Activated CD8-positive, alpha-beta T cell treated with anti-CD3 and anti-CD28 coated beads, Interleukin-2, amount 10 ng/mL, durations not matched to agents 7 days and 5 days (primary cell): Measurements from ENCODE around the gene TNS4. TPM values are rescaled to one million over a fixed set of nuclear protein-coding genes. Genes with fewer than 3 reads are reported as not detected.

Experiments used
- ATAC-seq: fragments of 150-1000 bp; cut with Tn5 transposase; one replicate; pipeline ENCODE4 v1.10.0; 2021; ENCODE audit warnings: moderate library complexity
- CTCF ChIA-PET: fragments of 350-600 bp; sonication (Branson Sonifier 250); formaldehyde crosslinking; loops from one replicate; lab custom pipeline; 2021; ENCODE audit warnings: antibody characterized with exemption; lab: Charles Lee
- POLR2A ChIA-PET: fragments of 350-600 bp; sonication (Branson Sonifier 250); formaldehyde crosslinking; loops from one replicate; lab custom pipeline; 2021; ENCODE audit warnings: antibody characterized with exemption; lab: Charles Lee
- DNase-seq: peaks from one replicate; pipeline ENCODE4 v3.0.0-alpha.2; 2020
- H3K27ac Mint-ChIP-seq: one replicate; pipeline ENCODE4 v1.8.0; 2021; ENCODE audit warnings: mild to moderate bottlenecking, mixed read lengths
- H3K27me3 Mint-ChIP-seq: one replicate; pipeline ENCODE4 v1.8.0; 2021; ENCODE audit warnings: low read depth, mixed read lengths
- H3K36me3 Mint-ChIP-seq: one replicate; pipeline ENCODE4 v1.8.0; 2021; ENCODE audit warnings: low read depth, mixed read lengths
- H3K4me1 Mint-ChIP-seq: one replicate; pipeline ENCODE4 v1.8.0; 2021; ENCODE audit warnings: low read depth, mixed read lengths
- H3K4me3 Mint-ChIP-seq: one replicate; pipeline ENCODE4 v1.8.0; 2021; ENCODE audit warnings: mild to moderate bottlenecking, mixed read lengths
- H3K9me3 Mint-ChIP-seq: one replicate; pipeline ENCODE4 v1.8.0; 2022; ENCODE audit warnings: mixed read lengths; ENCODE audit not compliant: insufficient read depth
- total RNA-seq, 2 experiments: library from RNA; stranded (reverse); gene quantifications; one replicate each; pipeline ENCODE4 v1.2.3, GENCODE V29; 2021

The TNS4 gene
- total RNA-seq, 2 experiments from 2014 or later, result 8.4 to 9.0 TPM

DNA sequence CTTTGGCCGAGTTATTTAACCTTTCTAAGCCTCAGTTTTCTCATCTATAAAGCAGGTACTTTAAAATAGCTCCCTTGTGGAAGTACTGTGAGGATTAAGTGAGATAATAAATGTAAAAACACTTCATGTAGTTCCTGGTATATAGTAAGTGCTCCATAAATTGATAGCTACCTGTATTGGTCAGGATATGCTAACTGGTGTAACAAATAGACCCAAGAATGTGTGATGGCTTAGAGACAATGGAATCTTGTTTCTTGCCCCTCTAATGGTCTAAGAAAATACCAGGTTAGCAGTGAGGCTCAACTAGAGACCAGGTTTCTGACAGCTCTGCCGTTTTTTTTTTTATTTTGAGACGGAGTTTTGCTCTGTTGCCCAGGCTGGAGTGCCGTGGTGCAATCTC is 34.0 kb upstream of the TNS4 start:
- DNase-seq, result no peak
- H3K9me3 Mint-ChIP-seq, result no peaks in the 10 kb centered on the region
- POLR2A ChIA-PET, result interaction anchor here (1.0 to 19.8 kb wide), 4 partner anchors 12 to 171 kb away, joined by 4 to 328 read pairs (median 6); partner anchors contain the start of genes CCR7 and GJD3
- H3K36me3 Mint-ChIP-seq, result peaks cover 4% of the 10 kb centered on the region
- no peaks in the 10 kb centered on the region for H3K27me3 Mint-ChIP-seq
- no peak overlapping the region for H3K4me3 Mint-ChIP-seq
- no peak overlapping the region for H3K27ac Mint-ChIP-seq
- ATAC-seq, result no peak
- H3K4me1 Mint-ChIP-seq, result peaks cover 100% of the 10 kb centered on the region
- CTCF ChIA-PET, result interaction anchor here (0.9 to 26.8 kb wide), 10 partner anchors 18 to 1127 kb away, joined by 3 to 618 read pairs (median 70); partner anchors contain the start of genes CCR7, GJD3, IGFBP4 and TOP2A

DNA sequence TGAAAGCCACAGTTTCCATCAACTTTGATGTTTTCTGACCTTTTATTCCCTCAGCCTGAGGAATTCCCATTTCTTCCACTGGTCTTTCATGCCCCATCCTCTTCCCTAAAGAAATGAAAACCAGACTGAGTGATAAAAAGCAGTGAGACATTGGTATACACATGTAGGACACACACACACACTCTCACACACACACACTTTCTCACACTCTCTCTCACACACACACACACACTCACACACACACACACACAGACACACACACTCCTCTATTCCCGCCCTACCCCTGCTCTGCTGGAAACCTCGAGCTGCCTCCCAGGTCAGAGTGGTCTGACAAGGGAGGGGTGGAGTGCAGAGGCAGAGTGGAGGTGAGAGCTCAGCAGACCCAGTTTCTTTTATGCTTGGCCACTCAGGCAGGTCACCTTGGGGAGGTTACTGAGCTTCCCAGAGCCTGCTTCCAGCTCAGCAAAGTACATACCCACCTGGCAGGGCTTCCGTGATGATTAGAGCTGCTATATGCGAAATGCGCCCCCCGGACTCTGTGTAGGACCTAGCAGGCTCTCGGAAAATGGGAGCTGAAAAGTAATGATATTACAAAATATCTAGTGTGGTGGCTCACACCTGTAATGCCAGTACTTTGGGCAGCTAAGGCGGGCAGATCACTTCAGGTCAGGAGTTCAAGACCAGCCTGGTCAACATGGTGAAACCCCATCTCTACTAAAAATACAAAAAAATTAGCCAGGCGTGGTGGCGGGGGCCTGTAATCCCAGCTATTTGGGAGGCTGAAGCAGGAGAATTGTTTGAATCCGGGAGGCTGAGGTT is 33.2 kb upstream of the TNS4 start:
- Mint-ChIP-seq H3K36me3 (peaks cover 7% of the 10 kb centered on the region), H3K4me1 (peaks cover 99% of the 10 kb centered on the region), H3K9me3 (no peaks in the 10 kb centered on the region), H3K4me3 (no peak overlapping the region), H3K27me3 (no peaks in the 10 kb centered on the region), H3K27ac (peak overlapping the region; percentile 92)
- POLR2A ChIA-PET, result interaction anchor here (0.7 to 19.8 kb wide), 11 partner anchors 8 to 170 kb away, joined by 4 to 328 read pairs (median 7); partner anchors contain the start of genes CCR7, GJD3 and TOP2A
- DNase-seq (no peak), ATAC-seq (no peak)
- CTCF ChIA-PET, result interaction anchor here (0.8 to 26.8 kb wide), 23 partner anchors 7 to 1128 kb away, joined by 3 to 618 read pairs (median 18); partner anchors contain the start of genes CCR7, GJD3, IGFBP4 and TOP2A

DNA sequence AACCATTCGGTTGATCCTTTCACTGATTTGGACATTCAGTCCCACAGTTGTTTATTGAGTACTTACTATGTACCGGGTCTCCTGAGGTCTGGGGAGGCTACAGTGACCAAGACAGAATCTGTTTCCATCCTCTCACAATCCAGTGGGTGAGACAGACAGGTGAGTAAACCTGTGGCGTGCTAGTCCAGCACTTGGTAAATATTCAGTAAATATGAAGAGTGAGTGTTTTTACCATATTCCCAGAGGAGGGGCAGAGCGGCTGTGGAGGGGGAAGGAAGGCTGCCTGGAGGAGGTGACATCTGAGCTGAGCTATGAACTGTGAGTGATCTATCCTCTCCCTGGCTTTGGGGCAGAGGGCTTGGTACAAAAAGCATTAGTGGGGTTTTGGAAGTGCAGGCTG is 32.5 kb upstream of the TNS4 start:
- DNase-seq, result no peak
- H3K4me3 Mint-ChIP-seq, result peak overlapping the region; percentile 57
- peaks cover 7% of the 10 kb centered on the region for H3K36me3 Mint-ChIP-seq
- H3K27me3 Mint-ChIP-seq, result no peaks in the 10 kb centered on the region
- peaks cover 96% of the 10 kb centered on the region for H3K4me1 Mint-ChIP-seq
- POLR2A ChIA-PET, result interaction anchor here (0.7 to 19.8 kb wide), 19 partner anchors 9 to 176 kb away, joined by 3 to 328 read pairs (median 7); partner anchors contain the start of genes CCR7 and TOP2A
- H3K9me3 Mint-ChIP-seq, result no peaks in the 10 kb centered on the region
- CTCF ChIA-PET, result interaction anchor here (0.7 to 26.8 kb wide), 40 partner anchors 8 to 332 kb away, joined by 3 to 618 read pairs (median 9); partner anchors contain the start of genes CCR7, GJD3, IGFBP4 and TOP2A
- ATAC-seq, result peak; percentile 5
- H3K27ac Mint-ChIP-seq, result peak overlapping the region; percentile 92

DNA sequence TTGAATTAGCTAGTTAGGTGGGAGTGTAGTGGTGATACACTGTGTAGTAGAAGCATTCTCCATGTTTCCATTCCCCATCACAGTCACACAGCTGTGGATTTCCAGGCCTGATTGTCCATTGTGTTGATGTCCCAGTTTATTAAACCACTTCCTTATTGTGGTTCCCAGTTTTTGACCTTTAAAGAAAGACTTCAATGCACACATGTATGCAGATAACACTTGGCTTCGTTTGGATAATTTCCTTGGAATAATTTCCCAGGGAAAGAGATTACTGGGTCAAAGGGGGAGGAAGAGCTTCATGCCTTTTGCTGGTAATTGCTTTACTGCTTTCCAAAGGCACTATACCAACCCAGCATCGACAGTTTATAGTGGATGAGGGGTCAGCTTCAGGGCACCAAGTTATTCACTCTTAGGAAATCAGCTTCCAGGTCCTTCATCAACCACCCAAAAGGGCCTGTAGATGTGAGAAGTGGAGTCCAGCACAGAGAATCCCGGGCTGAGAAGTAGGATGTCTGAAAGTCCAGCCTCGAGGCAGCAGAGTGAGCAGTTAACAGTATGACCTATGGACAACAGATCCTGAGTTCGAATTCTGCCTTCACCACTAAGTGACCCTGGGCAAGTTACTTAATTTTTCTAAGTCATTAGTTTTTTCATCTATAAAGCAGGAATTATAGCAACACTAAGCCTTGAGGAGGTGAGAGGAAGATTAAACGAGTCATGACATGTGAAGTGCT is 31.3 kb upstream of the TNS4 start:
- Mint-ChIP-seq H3K27ac (peak overlapping the region; percentile 92), H3K36me3 (peaks cover 8% of the 10 kb centered on the region), H3K4me3 (no peak overlapping the region), H3K27me3 (no peaks in the 10 kb centered on the region), H3K4me1 (peaks cover 96% of the 10 kb centered on the region), H3K9me3 (no peaks in the 10 kb centered on the region)
- ChIA-PET POLR2A (interaction anchor here (0.5 to 19.8 kb wide), 26 partner anchors 10 to 520 kb away, joined by 3 to 328 read pairs (median 4); partner anchors contain the start of genes CCR7 and TOP2A), CTCF (interaction anchor here (0.6 to 26.8 kb wide), 57 partner anchors 9 to 331 kb away, joined by 3 to 618 read pairs (median 6); partner anchors contain the start of genes CCR7, GJD3, IGFBP4 and TNS4)
- ATAC-seq (no peak), DNase-seq (no peak)

DNA sequence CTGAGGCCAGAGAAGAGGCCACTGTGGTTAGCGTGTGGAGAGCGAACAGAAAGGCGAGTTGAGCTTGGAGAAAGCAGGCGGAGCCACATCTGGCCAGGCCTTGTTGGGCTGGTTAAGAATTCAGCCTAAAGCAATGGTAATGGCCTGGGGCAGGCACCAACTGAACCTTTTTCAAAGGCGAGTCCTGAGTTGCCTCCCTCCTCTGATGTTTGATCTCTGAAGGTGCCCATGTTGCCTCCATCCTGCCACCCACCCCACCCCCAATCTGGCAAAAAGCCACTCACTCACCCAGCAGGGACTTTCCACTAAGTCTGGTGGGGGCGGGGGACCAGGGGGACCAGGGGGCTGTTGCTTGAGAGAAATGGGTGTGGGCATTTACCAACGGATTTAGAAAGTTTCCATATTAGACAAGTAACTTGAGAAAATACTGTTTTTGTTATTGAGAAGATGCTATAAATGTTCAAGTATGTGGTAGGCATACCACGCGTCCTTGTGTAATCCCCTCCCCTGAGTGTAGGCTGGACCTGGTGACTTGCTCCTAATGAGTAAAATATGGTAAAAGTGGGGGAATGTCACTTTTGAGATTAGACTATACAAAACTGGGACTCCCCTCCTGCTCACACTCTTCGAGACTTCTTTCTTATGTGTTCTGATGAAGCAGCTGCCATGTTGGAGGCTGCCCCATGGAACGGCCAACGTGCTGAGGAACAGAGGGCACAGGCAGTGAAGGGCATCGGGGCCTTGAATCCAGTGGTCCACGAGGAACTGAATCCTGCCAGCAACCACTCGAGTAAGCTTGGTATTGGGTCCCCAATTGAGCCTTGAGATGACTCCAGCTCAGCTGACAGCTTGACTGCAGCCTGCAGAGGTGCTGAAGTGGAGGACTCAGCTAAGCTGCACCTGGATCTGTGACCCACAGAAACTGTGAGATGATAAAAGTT is 29.9 kb upstream of the TNS4 start:
- Mint-ChIP-seq H3K27ac (peak overlapping the region; percentile 92), H3K27me3 (no peaks in the 10 kb centered on the region), H3K36me3 (peaks cover 18% of the 10 kb centered on the region), H3K9me3 (peaks cover 4% of the 10 kb centered on the region), H3K4me1 (peaks cover 91% of the 10 kb centered on the region), H3K4me3 (no peak overlapping the region)
- ChIA-PET CTCF (interaction anchor here (0.7 to 26.8 kb wide), 39 partner anchors 8 to 242 kb away, joined by 3 to 618 read pairs (median 11); partner anchors contain the start of genes CCR7, GJD3, IGFBP4 and TNS4), POLR2A (interaction anchor here (0.9 to 19.8 kb wide), 17 partner anchors 8 to 243 kb away, joined by 3 to 328 read pairs (median 5); partner anchors contain the start of genes CCR7, CDC6 and TOP2A)
- ATAC-seq (no peak), DNase-seq (no peak)

DNA sequence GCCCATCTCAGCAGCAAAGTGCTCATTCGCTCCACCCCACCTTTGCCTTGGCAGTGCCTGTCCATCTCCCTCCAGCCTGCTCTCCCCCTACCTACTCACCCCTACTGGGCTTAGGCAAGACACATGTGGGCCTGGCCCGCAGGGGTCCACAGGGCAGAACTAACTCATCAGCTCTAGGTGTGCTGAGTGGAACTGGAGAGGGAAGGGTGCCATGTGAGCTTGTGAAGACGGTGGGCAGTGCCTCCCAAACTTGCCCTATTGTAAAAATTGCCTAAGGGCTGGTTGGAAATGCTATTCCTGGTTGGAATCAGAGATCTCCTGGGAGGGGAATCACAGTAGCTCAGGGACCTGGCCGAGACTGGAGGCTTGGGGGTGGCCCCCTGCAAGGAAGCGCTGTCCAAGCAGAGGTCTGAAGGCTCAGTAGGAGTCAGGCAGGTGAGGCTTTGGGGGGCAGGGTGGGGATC is 29.1 kb upstream of the TNS4 start:
- DNase-seq (no peak), ATAC-seq (no peak)
- peak overlapping the region; percentile 92 for H3K27ac Mint-ChIP-seq
- no peaks in the 10 kb centered on the region for H3K27me3 Mint-ChIP-seq
- peaks cover 83% of the 10 kb centered on the region for H3K4me1 Mint-ChIP-seq
- H3K4me3 Mint-ChIP-seq, result no peak overlapping the region
- peaks cover 25% of the 10 kb centered on the region for H3K36me3 Mint-ChIP-seq
- peaks cover 11% of the 10 kb centered on the region for H3K9me3 Mint-ChIP-seq
- ChIA-PET CTCF (interaction anchor here (0.6 to 26.8 kb wide), 11 partner anchors 10 to 1068 kb away, joined by 3 to 618 read pairs (median 50); partner anchors contain the start of genes CCR7, GJD3 and IGFBP4), POLR2A (interaction anchor here (1.0 to 19.8 kb wide), 5 partner anchors 8 to 50 kb away, joined by 3 to 328 read pairs (median 32); partner anchors contain the start of gene CCR7)

DNA sequence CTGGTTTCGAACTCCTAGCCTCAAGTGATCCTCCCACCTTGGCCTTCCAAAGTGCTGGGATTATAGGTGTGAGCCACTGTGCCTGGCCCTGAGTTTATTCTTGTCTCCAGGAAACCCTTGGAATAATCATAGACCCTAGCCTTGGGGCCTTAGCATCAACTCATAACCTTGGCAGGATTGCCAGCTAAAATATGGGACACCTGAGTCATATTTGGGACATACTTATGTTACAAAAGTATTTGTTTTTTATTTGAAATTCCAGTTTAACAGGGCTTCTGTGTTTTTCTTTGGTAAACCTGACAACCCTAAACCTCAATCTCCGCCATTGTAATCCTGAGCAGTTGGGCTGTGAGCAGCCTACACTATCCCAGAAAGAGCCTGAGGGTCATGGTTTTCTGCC is 28.6 kb upstream of the TNS4 start:
- no peaks in the 10 kb centered on the region for H3K27me3 Mint-ChIP-seq
- ATAC-seq (no peak), DNase-seq (no peak)
- H3K4me3 Mint-ChIP-seq, result no peak overlapping the region
- ChIA-PET POLR2A (interaction anchor here (1.2 to 19.8 kb wide), 5 partner anchors 7 to 49 kb away, joined by 3 to 328 read pairs (median 32); partner anchors contain the start of gene CCR7), CTCF (interaction anchor here (0.6 to 26.8 kb wide), 8 partner anchors 9 to 1068 kb away, joined by 3 to 618 read pairs (median 56); partner anchors contain the start of genes CCR7 and GJD3)
- H3K9me3 Mint-ChIP-seq, result peaks cover 17% of the 10 kb centered on the region
- H3K4me1 Mint-ChIP-seq, result peaks cover 77% of the 10 kb centered on the region
- peak overlapping the region; percentile 92 for H3K27ac Mint-ChIP-seq
- peaks cover 31% of the 10 kb centered on the region for H3K36me3 Mint-ChIP-seq

DNA sequence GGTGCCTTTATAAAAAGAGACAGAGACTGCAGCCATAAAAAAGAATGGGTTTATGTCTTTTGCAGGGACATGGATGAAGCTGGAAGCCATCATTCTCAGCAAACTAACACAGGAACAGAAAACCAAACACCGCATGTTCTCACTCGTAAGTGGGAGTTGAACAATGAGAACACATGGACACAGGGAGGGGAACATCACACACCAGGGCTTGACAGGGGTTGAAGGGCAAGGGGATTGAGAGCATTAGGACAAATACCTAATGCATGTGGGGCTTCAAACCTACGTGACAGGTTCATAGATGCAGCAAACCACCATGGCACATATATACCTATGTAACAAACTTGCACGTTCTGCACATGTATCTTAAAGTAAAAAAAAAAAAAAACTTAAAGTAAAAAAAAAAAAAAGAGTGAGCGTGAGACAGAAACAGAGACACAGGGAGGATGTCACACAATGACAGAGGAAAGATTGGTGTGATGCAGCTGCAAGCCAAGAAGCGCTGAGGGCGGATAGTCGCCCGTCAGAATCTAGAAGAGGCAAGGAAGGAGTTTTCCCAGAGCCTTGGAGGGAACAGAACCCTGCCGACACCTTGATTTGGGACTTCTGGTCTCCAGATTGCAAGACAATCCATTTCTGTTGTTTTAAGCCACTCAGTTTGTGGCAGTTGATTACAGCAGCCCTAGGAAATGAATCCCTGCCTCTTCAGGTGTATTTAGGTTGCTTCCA is 27.4 kb upstream of the TNS4 start:
- DNase-seq, result no peak
- ChIA-PET CTCF (interaction anchor here (1.2 to 26.8 kb wide), 3 partner anchors 18 to 52 kb away, joined by 3 to 618 read pairs (median 10); partner anchors contain the start of gene CCR7), POLR2A (interaction anchor here (0.6 to 5.0 kb wide), 11 partner anchors 10 to 400 kb away, joined by 3 to 58 read pairs (median 3); partner anchors contain the start of gene TOP2A)
- H3K27me3 Mint-ChIP-seq, result no peaks in the 10 kb centered on the region
- no peak for ATAC-seq
- peaks cover 66% of the 10 kb centered on the region for H3K4me1 Mint-ChIP-seq
- H3K9me3 Mint-ChIP-seq, result peaks cover 28% of the 10 kb centered on the region
- peak overlapping the region; percentile 74 for H3K27ac Mint-ChIP-seq
- peaks cover 42% of the 10 kb centered on the region for H3K36me3 Mint-ChIP-seq
- no peak overlapping the region for H3K4me3 Mint-ChIP-seq

DNA sequence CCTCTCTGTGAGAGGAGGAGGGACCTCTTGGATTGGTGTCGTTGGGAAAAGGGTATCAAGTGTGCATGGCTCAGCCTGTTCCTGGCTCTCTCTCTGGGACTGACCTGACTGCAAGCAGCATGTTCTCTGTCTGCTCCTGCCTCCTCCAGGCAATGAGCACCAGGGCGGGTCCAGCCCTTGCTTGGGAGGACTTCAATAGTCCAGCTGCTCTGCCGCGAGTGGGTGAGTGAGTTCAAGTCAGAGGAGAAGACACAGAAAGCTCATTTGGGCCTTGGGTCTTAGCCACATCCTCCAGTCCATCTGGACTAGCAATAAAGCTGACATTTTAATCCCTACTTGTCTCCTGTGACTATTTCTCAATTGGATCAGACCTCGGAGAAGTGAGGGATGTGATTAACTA is 25.2 kb upstream of the TNS4 start:
- DNase-seq, result no peak
- H3K4me3 Mint-ChIP-seq, result no peak overlapping the region
- H3K4me1 Mint-ChIP-seq, result peaks cover 54% of the 10 kb centered on the region
- POLR2A ChIA-PET, result interaction anchor here (1.1 to 1.4 kb wide), 2 partner anchors 9 to 164 kb away, joined by 3 to 5 read pairs; no protein-coding TSS in a partner anchor
- no peaks in the 10 kb centered on the region for H3K27me3 Mint-ChIP-seq
- peaks cover 32% of the 10 kb centered on the region for H3K9me3 Mint-ChIP-seq
- ATAC-seq, result no peak
- H3K36me3 Mint-ChIP-seq, result peaks cover 63% of the 10 kb centered on the region
- no peak overlapping the region for H3K27ac Mint-ChIP-seq
- CTCF ChIA-PET, result interaction anchor here (1.2 to 2.5 kb wide), 3 partner anchors 34 to 50 kb away, joined by 3 to 10 read pairs (median 5); no protein-coding TSS in a partner anchor
